B cell (primary cell): ENCODE measurements around the gene TRNP1.

ENCODE experiments used
- EZH2 ChIP-seq: IDR thresholded peaks from 2 replicates; pipeline ENCODE4 v1.6.1; 2012; ENCODE audit warnings: borderline replicate concordance, low read depth, mild to moderate bottlenecking, moderate library complexity, low read length; ENCODE audit not compliant: insufficient read depth, poor library complexity, severe bottlenecking
- TF ChIP-seq, protein P1 (sequence below): fragments of 200-600 bp; IDR thresholded peaks from one replicate; pipeline ENCODE4 v1.8.0; 2022; ENCODE audit warnings: antibody characterized with exemption, mild to moderate bottlenecking

DNA sequence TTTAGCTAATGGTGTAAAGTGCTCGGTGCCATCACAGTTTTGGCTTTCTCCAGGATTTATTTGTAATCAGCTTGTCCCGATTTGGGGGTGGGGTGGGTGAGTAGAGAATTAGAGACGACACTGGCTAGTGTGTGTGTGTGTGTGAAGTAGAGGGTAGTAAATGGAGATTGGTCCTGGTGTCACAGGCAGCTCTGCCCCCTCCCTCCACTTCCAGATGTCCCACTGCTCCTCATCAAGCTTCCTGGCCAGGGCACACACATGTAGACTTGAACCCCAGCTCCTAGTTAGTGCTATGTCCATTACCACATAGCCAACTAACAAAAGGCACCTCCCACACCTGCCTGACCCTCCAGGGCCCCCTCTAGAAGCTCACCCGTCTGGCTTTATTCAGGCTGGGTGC lies 3.2 kb downstream of the TRNP1 start:
- TF ChIP-seq, protein P1, sequence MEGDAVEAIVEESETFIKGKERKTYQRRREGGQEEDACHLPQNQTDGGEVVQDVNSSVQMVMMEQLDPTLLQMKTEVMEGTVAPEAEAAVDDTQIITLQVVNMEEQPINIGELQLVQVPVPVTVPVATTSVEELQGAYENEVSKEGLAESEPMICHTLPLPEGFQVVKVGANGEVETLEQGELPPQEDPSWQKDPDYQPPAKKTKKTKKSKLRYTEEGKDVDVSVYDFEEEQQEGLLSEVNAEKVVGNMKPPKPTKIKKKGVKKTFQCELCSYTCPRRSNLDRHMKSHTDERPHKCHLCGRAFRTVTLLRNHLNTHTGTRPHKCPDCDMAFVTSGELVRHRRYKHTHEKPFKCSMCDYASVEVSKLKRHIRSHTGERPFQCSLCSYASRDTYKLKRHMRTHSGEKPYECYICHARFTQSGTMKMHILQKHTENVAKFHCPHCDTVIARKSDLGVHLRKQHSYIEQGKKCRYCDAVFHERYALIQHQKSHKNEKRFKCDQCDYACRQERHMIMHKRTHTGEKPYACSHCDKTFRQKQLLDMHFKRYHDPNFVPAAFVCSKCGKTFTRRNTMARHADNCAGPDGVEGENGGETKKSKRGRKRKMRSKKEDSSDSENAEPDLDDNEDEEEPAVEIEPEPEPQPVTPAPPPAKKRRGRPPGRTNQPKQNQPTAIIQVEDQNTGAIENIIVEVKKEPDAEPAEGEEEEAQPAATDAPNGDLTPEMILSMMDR, result no peak
- no peak for TF ChIP-seq EZH2
